Lung microvascular endothelial cell (primary cell): ENCODE results near the gene ZDHHC23. TPM values are rescaled to one million over a fixed set of nuclear protein-coding genes. Genes with fewer than 3 reads are reported as not detected.

Experiments
- DNase-seq, 2 donors: peaks; one replicate each; pipeline versions ENCODE4 v3.0.0 to v3.0.0-alpha.2; 2010; ENCODE audit warnings: low read depth in 2 of 2
- total RNA-seq: library from RNA; depleted of rRNA; stranded (reverse); fragments of >200 nt; gene quantifications from 2 replicates; pipeline ENCODE4 v1.2.1, GENCODE V29; 2014

Gene ZDHHC23, protein sequence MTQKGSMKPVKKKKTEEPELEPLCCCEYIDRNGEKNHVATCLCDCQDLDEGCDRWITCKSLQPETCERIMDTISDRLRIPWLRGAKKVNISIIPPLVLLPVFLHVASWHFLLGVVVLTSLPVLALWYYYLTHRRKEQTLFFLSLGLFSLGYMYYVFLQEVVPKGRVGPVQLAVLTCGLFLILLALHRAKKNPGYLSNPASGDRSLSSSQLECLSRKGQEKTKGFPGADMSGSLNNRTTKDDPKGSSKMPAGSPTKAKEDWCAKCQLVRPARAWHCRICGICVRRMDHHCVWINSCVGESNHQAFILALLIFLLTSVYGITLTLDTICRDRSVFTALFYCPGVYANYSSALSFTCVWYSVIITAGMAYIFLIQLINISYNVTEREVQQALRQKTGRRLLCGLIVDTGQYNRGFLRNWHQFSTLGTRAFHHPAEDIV
- 7.2 and 20.6 TPM in 2 replicates for total RNA-seq

DNA sequence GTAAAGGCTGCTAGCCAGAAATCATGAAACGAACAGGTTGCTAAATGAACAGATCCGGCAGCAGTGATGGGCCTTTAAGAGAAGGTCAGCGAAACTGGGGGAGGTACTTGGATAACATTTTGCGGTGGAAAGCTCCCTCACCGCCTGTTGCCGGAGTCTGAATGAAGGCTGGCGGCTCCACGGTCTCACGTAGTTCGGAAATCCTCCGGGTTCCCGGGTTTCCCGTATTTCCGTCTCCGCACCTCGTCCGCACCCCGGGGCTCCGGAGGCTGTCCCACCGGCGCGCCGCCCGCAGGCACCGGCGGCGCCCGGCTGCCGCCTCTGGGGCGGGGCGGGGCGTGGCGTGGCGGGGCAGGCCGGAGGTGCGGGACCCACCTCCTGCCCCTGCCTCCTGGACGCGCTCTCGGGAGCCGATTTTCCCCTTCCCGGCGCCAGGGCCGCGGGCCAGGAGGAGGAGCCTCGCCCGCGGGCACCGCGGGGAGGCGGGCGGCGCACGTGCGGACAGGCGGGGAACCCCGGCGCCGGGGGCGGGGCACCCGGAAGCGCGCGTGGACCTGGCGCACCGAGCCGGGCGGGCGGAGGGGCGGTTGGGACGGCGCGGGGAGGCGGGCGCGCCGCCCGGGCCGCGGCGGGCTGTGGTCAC is at the start of gene ZDHHC23:
TSS of gene ZDHHC23 (plus strand) at position 642 of the 643 bp plus-strand sequence. CDS start 790 bp downstream, outside the sequence.
- peak; percentile 35 to 87 for DNase-seq

- no peak for DNase-seq
Measured at GRCh38 chr3:113898892-113899291, 48.9 kb upstream of the ZDHHC23 start.

DNA sequence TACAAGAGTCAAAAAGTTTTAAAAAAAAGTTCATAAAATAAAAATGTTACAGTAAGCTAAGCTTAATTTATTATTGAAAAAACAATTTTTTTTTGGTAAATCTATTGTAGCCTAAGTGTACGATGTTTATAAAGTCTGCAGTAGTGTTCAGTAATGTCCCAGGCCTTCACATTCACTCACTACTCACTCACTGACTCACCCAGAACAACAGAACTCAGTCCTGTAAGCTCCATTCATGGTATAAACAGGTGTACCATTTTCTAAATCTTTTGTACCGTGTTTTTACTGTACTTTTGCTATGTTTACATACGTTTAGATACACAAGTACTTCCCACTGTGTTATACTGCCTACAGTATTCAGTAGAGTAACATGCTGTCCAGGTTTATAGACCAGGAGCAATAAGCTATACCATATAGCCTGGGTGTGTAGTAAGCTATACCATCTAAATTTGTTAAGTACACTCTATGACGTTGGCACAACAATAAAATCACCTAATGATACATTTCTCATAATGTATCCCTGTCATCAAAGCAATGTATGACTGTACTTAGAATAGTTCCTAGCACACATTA is 41.2 kb upstream of the ZDHHC23 start:
- DNase-seq: no peak

GRCh38 chr3:113908133-113908532 is 39.7 kb upstream of the ZDHHC23 start:
- no peak for DNase-seq

- DNase-seq: no peak
Measured at GRCh38 chr3:113910966-113911365, 36.8 kb upstream of the ZDHHC23 start.

DNA sequence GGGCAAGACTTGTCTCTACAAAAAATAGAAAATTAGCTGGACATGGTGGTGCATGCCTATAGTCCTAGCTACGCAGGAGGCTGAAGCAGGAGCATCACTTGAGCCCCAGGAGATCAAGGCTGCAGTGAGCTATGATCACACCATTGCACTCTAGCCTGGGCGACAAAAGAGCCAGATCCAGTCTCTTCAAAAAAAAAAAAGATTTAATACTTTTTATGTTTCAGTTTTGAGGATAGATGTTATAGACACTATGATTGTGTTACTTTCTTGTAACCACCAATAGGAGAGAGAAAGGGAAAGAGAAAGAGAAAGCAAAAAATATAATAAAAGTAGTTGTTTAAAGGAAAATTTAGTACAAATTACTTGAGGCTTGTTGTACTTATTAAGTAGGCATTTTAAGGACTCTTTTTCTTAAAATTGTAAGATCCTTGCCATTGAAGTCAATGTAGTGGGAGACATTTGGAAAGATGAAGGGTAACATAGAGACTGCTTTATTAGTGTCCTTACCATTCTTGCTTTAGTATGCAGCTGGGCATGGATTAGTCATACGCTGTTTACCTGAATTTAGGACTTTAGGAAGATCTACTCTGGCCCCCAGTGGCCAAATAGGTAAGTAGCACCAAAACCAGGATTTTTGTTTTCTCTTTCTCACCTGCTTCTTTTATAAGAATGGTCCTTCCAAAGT is 35.1 kb upstream of the ZDHHC23 start:
- peak; percentile 64 to 84 for DNase-seq

DNA sequence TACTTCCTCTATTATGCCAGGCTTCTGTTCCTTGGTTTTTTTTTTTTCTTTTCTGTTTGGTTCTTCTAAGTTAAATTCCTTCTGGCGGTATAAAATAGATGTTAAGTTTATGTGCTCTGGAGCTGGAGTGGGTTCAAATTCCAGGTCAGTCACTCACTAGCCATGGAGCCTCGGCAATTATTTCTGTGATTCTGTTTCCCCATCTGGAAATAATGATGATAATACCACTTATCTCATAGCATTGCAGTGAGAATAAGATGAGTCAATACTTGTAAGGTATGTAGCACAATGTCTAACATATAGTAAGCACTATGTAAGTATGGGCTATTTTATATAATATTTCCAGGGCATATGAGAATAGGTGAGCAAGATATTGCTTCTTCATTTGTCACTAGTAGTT is 33.2 kb upstream of the ZDHHC23 start:
- DNase-seq: no peak

GRCh38 chr3:113927556-113927955 is 20.3 kb upstream of the ZDHHC23 start:
- no peak for DNase-seq

GRCh38 chr3:113946831-113947230 is 982 bp upstream of the ZDHHC23 start:
- no peak for DNase-seq

- peak in 1 of 2 donors; percentile 34 for DNase-seq
Measured at GRCh38 chr3:113948015-113948917, 453 bp downstream of the ZDHHC23 start.

DNA sequence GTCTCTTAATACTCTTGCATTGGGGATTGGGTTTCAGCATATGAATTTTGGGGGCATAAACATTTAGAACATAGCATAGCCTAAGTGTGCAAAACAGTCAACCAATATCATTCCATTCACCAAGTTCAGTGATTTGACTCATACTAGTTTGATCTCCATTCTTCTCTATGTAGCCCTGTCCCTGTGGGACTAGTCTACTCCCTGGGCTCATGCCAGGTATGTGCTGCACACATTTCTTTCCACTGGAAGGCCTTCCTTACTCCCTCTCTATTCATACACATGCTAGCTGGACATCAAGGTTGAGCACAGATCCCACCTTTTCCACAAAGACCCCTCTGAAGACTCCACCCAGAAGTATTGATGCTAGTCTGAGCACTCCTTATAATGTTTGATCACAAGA is 5.1 kb downstream of the ZDHHC23 start:
- DNase-seq: peak in 1 of 2 donors; percentile 11

DNA sequence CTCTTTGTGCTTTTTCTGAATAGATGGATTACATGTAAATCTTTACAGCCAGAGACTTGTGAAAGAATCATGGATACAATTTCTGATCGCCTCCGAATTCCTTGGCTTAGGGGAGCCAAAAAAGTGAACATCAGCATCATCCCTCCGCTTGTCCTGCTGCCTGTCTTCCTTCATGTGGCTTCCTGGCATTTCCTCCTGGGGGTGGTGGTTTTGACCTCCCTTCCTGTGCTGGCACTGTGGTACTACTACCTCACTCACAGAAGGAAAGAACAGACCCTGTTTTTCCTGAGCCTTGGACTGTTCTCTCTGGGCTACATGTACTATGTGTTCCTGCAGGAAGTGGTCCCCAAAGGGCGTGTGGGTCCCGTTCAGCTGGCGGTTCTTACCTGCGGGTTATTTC is 5.9 kb downstream of the ZDHHC23 start:
- DNase-seq: peak; percentile 9 to 38

DNA sequence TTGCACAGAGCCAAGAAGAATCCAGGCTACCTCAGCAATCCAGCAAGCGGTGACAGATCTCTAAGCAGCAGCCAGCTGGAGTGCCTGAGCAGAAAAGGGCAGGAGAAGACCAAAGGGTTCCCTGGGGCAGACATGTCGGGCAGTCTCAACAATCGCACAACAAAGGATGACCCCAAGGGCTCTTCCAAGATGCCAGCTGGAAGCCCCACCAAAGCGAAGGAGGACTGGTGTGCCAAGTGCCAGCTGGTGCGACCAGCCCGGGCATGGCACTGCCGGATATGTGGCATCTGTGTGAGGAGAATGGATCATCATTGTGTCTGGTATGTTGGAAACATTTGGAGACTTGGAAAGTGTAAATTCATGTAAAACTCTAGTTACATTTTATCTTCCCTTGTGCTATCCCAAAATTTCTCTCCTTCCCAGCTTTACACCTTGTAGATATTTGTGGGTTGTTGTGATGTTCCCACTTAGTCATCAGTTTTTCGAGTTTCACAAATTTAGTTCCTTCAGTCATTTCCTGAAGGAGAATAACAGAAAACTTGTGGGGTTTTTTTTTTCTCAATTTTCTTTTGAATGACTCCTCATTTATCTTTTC is 6.4 kb downstream of the ZDHHC23 start:
- DNase-seq: no peak

DNA sequence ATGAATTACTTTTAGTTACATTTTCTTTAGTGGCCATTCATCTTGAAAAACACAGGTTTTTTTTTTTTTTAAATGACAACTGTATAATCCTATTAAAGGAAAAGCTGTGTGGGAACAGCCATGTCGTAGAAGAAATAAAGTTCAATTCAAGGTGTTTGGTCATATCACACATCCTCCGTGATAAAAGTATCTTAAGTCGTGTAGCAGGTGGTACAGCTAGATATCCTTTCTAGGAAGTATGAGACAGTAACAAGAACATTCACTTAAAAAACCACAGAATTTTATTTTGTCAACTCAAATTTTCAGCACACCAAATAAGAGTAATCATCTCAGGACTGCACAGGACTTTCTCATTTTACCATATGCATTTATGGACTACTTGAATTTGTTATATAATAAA is 16.1 kb downstream of the ZDHHC23 start:
- DNase-seq: no peak

- no peak for DNase-seq
Measured at GRCh38 chr3:113966172-113966571, 18.4 kb downstream of the ZDHHC23 start.

GRCh38 chr3:113968986-113969385 is 21.2 kb downstream of the ZDHHC23 start:
- DNase-seq: no peak

- DNase-seq: no peak
Measured at GRCh38 chr3:113977822-113978221, 30.0 kb downstream of the ZDHHC23 start.

- no peak for DNase-seq
Measured at GRCh38 chr3:113979916-113980315, 32.1 kb downstream of the ZDHHC23 start.

GRCh38 chr3:113981803-113982202 is 34.0 kb downstream of the ZDHHC23 start:
- DNase-seq: no peak

- no peak for DNase-seq
Measured at GRCh38 chr3:113983544-113983943, 35.7 kb downstream of the ZDHHC23 start.
